K562 (cell line): ENCODE data around the gene DHRS11. TPM values are rescaled to one million over a fixed set of nuclear protein-coding genes. Genes with fewer than 3 reads are reported as not detected.

Source experiments
- E2F1 ChIP-seq: sonication (generic); formaldehyde crosslinking; IDR thresholded peaks from 2 replicates; pipeline ENCODE4 v1.8.1; 2023; ENCODE audit warnings: mild to moderate bottlenecking, missing genetic modification reagents, moderate library complexity
- GMEB1 ChIP-seq: fragments of 250-450 bp; sonication (Bioruptor Pico); IDR thresholded peaks from 2 replicates; pipeline ENCODE4 v1.4.0; 2020; ENCODE audit warnings: mild to moderate bottlenecking
- HMG20A ChIP-seq: fragments of 450-650 bp; formaldehyde crosslinking; conservative IDR thresholded peaks from 2 replicates; pipeline ENCODE4 v1.4.0; 2020; ENCODE audit warnings: mild to moderate bottlenecking, mixed read lengths
- KAT2B ChIP-seq: IDR thresholded peaks from one replicate; pipeline ENCODE4 v1.6.1; 2012; ENCODE audit warnings: low read depth, mild to moderate bottlenecking, control low read depth, inconsistent platforms, low read length, moderate library complexity
- MED1 ChIP-seq: sonication (generic); formaldehyde crosslinking; IDR thresholded peaks from 2 replicates; pipeline ENCODE4 v1.8.1; 2023; ENCODE audit warnings: missing genetic modification reagents, borderline replicate concordance
- MLLT1 ChIP-seq, 2 experiments: fragments of 450-650 bp; IDR thresholded peaks; 2 replicates each; pipeline ENCODE4 v1.6.1; 2016
- STAT5A ChIP-seq: IDR thresholded peaks from 2 replicates; pipeline ENCODE4 v1.6.1; 2012; ENCODE audit warnings: low read length, inconsistent platforms, borderline replicate concordance
- STAT6 ChIP-seq: sonication (generic); formaldehyde crosslinking; IDR thresholded peaks from 2 replicates; pipeline ENCODE4 v1.8.1; 2023; ENCODE audit warnings: mild to moderate bottlenecking, missing genetic modification reagents
- TCF3 ChIP-seq: sonication (generic); formaldehyde crosslinking; IDR thresholded peaks from 2 replicates; pipeline ENCODE4 v1.4.0; 2020; ENCODE audit warnings: mild to moderate bottlenecking, missing genetic modification reagents
- TCF7 ChIP-seq: sonication (generic); IDR thresholded peaks from 2 replicates; pipeline ENCODE4 v1.6.1; 2016; ENCODE audit warnings: antibody characterized with exemption, borderline replicate concordance
- THRB ChIP-seq: fragments of 450-650 bp; formaldehyde crosslinking; conservative IDR thresholded peaks from 2 replicates; pipeline ENCODE4 v1.4.0; 2022; ENCODE audit warnings: mild to moderate bottlenecking, missing genetic modification characterization
- ZNF224 ChIP-seq: sonication (generic); formaldehyde crosslinking; IDR thresholded peaks from 2 replicates; pipeline ENCODE4 v1.8.0; 2022; ENCODE audit warnings: mild to moderate bottlenecking, missing genetic modification reagents
- ZNF449 ChIP-seq: fragments of 250-450 bp; sonication (Bioruptor Pico); IDR thresholded peaks from 2 replicates; pipeline ENCODE4 v1.8.0; 2022; ENCODE audit warnings: moderate library complexity, mild to moderate bottlenecking, inconsistent platforms
- ZNF511 ChIP-seq: sonication (generic); formaldehyde crosslinking; IDR thresholded peaks from 2 replicates; pipeline ENCODE4 v1.8.0; 2022; ENCODE audit warnings: mild to moderate bottlenecking, missing genetic modification reagents
- ZNF589 ChIP-seq: fragments of 200-800 bp; sonication (Bioruptor generic); IDR thresholded peaks from 2 replicates; pipeline ENCODE4 v1.6.1; 2016; ENCODE audit warnings: low read depth, missing genetic modification characterization, missing compliant biosample characterization
- ZZZ3 ChIP-seq: fragments of 450-650 bp; IDR thresholded peaks from 2 replicates; pipeline ENCODE4 v1.6.1; 2016; ENCODE audit warnings: antibody characterized with exemption, mild to moderate bottlenecking, moderate library complexity
- polyA plus RNA-seq, 8 experiments: library from polyadenylated mRNA; depleted of rRNA in 4 of 8; stranded (reverse) in 5 of 8; unstranded in 3 of 8; fragments of >200 nt; fragmentation: Nextera tagmentation in 2 of 8; fragmentation: Illumina TruSeq in 1 of 8; extraction: Ambion mirVana in 2 of 8; extraction: Trizol in 1 of 8; gene quantifications; 2 replicates each; pipeline versions ENCODE4 v1.2.1 to v1.2.3, GENCODE V29; 2011 to 2014; ENCODE audit warnings: inconsistent platforms in 1 of 8, missing spikeins in 1 of 8
- total RNA-seq, 7 experiments: library from RNA; depleted of rRNA in 6 of 7; stranded (reverse); fragments of >200 nt in 6 of 7; fragmentation: Illumina TruSeq in 2 of 7; extraction: Trizol in 2 of 7; gene quantifications; 2 replicates each; pipeline versions ENCODE4 v1.2.1 to v1.2.3, GENCODE V29; 2011 to 2021; ENCODE audit warnings: low replicate concordance in 1 of 7

DHRS11 gene
- total and polyA plus RNA-seq, 9 of the 15 experiments (the other 6 are each of a cell fraction or from before 2014, with no cell fraction given), result 15.2 to 123 (median 59.8) TPM

- no peak for TF ChIP-seq ZZZ3
- TF ChIP-seq MLLT1 (IDR thresholded peaks at IDR 0.05), result peak in 1 of 2 experiments; percentile 68; a peak in 1 of 4 replicates
- TF ChIP-seq TCF3, result no peak
- TF ChIP-seq STAT6 (CRISPR knock-in tag), result no peak
- TF ChIP-seq MED1, result no peak
- no peak for TF ChIP-seq KAT2B
- no peak for TF ChIP-seq GMEB1
- TF ChIP-seq ZNF589 (CRISPR knock-in tag), result peak; percentile 79
- TF ChIP-seq HMG20A, result no peak
- TF ChIP-seq E2F1 (CRISPR knock-in tag), result no peak
- TF ChIP-seq STAT5A, result no peak
- TF ChIP-seq ZNF224 (CRISPR knock-in tag), result no peak
- TF ChIP-seq ZNF511 (CRISPR knock-in tag), result peak; percentile 35; the same call in 1 of the 2 replicates
- no peak; the same call in 1 of the 2 replicates for TF ChIP-seq TCF7
- TF ChIP-seq THRB (CRISPR knock-in tag), result no peak
- no peak for TF ChIP-seq ZNF449
Observed at GRCh38 chr17:36601303-36602029, 9.8 kb downstream of the DHRS11 start, which contains the start of gene MRM1 (continued).
